NCI-H82 treated with DMSO at 0.1 percent for 48 hours (cell line): ENCODE results near the gene TMEM154.

Experiments used
- DNase-seq: peaks from one replicate; lab custom pipeline; 2025; ENCODE audit not compliant: unreplicated experiment; lab: John Stamatoyannopoulos, UW

TMEM154 gene

DNA sequence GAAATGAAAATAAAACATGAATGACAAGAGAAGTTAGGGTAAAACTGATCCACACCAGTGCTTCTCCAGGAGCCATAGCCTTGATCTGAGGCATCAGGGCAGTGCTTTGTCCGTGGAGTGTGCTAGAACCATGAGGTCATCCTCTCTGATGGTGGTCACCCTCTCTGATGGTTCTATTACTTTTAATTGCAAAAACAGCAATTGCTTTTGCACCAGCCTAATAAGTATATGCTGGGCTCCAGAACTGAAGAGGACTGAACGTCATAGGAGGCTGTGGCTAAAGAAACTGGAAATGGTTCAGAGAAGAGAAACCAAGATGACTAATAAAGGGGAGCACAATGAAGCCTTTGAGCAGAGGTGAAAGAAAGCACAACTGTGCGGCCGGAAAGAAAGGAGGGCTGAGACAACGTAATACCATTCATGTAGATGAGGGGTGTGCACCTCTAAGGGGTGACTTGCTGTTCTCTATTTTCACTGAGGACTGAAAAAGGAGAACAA, 17.0 kb upstream of the TMEM154 start:
- DNase-seq = no peak

- DNase-seq = no peak
Observed at GRCh38 chr4:152693871-152694270, 14.1 kb upstream of the TMEM154 start.

- no peak for DNase-seq
Observed at GRCh38 chr4:152691761-152692160, 12.0 kb upstream of the TMEM154 start.

DNA sequence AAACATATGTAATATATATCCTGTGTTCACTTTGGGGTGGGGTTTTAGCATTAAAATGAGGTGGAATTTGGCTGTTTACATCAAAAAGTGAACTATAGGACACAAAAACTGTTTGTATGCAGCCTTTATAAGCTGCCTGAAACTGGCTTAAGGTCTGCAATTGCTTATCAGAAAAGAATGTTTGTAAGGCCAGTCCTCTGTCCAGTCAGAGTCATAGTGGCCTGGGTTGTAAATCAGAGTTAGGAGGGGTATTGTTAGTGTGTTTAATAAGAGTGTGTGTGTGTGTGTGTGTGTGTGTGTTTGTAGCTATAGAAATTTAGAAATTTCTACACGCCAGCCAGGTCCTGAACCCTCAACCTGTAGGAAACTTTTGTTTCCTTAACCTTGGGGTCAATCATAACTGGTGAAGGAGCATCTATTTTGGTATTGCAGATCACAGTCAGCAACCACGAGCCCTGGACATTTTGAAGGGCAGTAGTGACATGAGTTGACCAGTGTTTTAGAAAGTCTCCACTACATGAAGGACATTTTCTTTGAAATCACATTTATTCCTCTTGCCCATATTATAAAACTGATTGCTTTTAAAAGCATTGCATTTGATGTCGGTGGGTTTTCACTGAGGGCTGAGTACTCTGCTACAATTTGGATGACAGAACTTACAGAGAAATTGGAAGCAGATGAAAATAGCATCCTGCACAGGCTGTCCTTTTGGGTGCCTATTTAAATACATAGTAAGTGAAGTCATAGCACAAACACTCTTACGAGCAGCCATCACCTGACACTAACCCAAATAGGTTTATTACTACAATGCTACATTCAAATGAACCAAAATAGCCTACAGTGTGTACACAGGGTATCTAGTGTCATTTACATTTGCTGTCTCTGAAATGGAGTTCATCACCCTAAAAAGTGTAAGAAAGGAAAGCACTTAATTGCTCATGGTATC, 11.2 kb upstream of the TMEM154 start:
- no peak for DNase-seq

DNA sequence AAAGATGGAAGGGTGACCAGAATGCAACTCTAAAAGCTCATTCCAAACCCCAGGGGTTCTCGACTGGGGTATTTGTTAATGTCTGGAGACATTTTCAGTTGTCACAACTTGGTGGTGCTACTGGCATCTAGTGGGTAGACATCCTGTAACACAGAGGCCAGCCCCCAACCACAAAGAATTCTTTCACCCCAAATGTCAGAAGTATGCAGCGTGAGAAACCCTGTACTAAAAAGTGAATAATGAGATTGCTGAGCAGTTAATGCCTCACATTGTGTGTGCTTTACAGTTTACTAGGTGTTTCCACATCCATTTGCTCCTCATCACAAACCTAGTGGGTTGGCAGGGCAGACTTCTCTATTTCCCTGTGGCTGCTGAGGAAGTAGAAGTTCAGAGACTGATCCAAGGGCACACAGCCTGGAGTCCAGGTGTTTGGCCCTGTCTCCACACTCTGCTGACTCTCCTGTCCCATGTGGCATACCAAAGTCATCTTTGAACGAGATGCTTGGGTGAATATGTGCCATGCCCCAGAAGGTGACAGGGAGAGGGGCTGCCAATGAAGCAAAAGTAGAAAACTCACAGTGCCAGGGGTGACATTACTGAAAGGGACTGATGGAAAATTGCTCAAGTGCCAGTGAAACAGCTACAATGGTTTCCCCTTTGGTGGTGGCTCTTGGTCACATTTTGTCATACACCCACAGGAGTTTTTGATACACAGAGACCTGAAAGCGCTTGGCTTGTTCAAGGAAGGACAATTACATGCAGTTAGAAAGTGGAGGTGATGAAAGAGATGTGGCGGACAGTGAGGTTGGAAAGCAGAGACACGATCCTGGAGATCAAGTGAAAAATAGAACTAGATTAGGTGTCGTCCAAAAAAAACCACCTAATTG, 10.1 kb upstream of the TMEM154 start:
- DNase-seq = no peak

DNA sequence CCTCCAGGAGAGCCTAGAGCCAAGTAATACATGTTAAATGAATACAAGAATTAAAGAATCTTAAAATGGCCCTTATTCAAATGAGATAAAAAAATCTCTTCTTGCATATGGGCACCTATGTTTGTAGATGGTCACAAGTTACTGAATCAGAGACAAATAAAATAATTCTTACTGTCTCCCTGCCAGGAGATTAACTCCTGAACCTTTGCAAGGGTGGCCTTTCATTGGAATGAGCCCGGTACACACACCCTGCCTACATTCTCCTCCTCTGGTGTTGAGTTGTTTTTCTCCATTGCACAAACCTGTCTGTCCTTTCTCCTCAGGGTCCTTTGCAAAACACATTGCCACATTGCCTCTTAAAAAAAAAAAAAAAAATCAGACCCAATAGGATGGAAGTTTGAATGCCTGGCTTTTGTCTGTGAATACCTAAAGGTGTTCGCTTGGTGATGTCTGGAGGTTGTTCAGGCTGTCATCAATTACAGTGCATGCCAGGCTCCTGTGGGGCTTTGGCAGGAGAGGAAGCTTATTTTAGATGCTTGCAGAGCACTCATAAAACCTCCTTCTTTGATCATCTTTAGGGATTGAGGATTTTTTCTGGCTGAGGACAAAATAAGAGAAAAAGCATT, 8.3 kb upstream of the TMEM154 start:
- no peak for DNase-seq

- DNase-seq = no peak
Observed at GRCh38 chr4:152686452-152687013, 6.7 kb upstream of the TMEM154 start.

DNA sequence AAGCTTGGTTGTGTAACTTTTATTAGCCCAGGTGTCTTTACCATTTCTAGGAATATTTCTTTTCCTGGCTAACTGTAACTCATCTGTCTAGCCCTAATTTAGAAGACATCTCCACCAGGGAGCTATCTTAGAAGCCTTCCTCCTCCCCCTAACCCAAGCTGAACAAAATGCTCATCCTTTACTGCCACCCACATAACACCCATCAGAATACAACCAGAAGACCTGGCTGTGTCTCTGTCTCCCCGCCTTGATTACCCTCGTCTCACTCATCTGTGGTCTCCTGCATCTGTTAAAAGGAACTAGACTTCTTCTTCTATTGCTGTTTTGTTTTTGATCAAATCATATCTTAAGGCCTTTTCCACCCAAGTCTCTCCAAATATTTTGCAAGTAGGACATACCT, 4.8 kb upstream of the TMEM154 start:
- no peak for DNase-seq

DNA sequence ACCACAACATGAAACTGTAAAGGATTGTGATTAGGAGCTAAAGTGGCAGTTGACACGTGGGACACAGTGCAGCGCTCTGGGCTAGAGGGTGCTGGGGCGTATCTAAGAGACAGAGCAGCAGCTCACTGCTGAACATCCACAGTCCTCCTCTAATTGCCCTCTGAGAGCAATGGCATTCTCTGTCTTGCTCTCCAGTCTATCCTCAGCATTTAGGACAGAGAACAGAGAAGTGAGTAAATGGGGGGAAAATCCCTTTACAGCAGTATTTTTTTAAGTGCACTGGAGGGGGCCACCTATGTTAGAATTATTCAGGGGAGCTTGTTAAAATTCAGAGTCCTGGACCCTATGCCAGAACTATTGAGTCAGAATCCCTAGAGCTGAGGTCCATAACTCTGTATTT, 4.2 kb upstream of the TMEM154 start:
- DNase-seq = no peak

GRCh38 chr4:152682143-152682941, 2.5 kb upstream of the TMEM154 start:
- no peak for DNase-seq

DNA sequence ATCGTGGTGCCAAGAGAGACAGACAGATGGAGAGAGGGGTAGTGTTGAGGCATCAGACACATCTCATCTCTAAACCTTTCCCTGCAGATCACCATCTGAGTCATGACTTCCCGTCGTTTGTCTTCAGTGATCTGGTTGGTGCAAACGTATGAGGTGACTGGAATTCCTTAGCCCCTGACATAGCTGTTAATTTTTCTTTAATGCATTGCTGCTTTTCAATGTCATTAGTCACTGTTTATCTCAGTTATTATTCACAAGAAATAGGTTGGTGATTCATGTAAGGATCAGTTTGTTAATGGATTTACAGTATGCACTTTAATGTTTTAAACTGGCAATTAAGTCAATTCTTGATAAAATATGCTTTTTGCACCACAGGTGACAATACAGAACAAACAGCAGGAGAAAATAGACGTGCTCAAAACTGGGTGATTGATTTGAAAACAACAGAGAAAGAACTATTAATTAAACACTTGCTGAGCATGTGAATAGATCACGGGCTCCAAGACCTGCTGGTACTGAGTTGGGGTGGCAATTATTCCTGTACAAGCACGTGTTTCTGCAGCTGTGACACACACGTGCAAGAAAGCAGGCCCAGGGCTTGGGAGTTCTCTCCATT, 1.3 kb upstream of the TMEM154 start:
- no peak for DNase-seq

DNA sequence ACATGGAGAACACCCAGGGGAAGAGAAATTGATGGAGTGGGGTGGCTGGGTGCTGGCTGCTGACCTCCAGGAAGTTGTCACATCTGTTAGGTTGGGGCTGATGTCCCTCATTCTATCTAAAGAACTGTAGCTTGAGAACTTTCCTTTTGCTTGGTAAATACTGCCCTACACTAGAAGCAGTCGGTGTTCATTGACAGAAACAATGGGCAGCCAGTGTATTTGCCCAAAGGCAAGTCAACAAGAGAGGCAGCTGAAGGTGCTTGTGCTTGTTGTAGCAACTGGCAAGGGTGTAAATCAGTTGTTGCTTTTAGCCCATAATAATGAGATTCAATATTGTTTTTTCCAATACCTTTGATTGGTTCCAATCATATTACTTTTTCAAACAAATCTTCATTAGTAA, 956 bp downstream of the TMEM154 start:
- no peak for DNase-seq

GRCh38 chr4:152677117-152677516, 2.7 kb downstream of the TMEM154 start:
- no peak for DNase-seq

DNA sequence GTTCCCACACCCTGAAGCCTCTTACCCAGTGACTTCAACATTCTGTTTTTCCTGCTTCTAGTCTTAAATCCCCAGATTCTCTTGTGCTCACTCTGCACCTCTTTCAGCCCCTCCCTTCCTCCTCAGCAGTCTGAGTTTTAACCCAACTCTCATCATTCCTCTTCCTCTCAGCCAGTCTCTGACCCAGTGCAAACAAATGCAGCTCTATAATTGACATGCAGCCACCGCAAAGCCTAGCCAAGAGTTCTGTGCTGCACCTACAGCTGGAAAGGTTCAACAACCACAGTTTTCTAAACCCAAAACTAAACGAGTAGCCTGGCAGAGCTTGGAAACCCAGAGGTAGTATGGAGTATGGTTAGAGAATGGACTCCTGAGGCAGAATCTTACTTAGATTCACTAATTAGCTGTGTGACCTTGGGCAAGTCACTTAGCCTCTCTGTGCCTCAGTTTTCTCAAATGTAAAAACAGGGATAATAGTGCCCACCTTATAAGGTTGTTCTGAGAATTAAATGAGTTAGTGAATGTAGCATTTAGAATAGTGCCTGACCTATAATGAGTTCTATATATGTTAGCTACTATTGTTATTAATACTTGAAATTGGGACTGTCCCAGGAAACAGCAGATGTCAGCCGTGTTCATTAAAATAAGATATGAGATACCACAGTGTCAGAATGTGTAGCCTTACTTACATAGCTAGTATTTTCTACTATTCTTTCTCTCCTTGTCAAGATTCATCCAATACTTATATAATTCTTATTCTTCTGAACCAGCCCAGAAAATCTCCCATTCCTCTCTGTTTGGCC, 3.5 kb downstream of the TMEM154 start:
- DNase-seq = no peak

DNA sequence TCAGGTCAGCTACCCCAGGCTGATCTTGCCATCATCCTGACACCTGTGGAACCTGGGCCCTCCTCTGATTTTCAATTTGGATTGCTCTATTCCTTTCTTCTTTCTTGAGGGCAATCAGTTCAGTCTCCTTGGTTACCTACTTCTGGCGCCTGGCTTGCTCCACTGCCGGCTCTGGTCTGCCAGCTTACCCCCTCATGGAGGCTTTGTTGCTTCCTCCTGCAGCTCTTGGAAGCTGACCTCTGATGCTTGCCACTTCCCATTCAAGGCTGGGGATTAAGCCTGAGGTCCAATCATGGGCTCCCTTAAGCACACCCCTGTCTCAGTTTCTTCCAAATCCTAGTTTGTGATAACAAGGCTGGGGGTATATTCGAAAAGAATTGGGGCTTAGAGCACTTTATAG, 5.4 kb downstream of the TMEM154 start:
- DNase-seq = no peak

- no peak for DNase-seq
Observed at GRCh38 chr4:152673489-152673888, 6.3 kb downstream of the TMEM154 start.

- no peak for DNase-seq
Observed at GRCh38 chr4:152672206-152673092, 7.3 kb downstream of the TMEM154 start.
